WTC11 (cell line): ENCODE data around the gene PRELID1. TPM values are rescaled to one million over a fixed set of nuclear protein-coding genes. Genes with fewer than 3 reads are reported as not detected.

Experiments
- ATAC-seq: fragments of 200-7000 bp; cut with Tn5 transposase; 2 replicates; pipeline ENCODE4 v1.10.0; 2021; ENCODE audit warnings: mild to moderate bottlenecking, moderate library complexity
- CTCF ChIA-PET: fragments of 300-600 bp; sonication (Branson Sonifier 250); formaldehyde crosslinking; loops from one replicate; lab custom pipeline; 2021; ENCODE audit warnings: antibody characterized with exemption; lab: Charles Lee
- POLR2A ChIA-PET: fragments of 350-600 bp; sonication (Branson Sonifier 250); formaldehyde crosslinking; loops from one replicate; lab custom pipeline; 2021; ENCODE audit warnings: antibody characterized with exemption; lab: Charles Lee
- DNase-seq: peaks from one replicate; pipeline ENCODE4 v3.0.0; 2021; ENCODE audit warnings: low spot score
- H3K27ac Mint-ChIP-seq: 2 replicates; pipeline ENCODE4 v1.8.0; 2021; ENCODE audit warnings: mixed read lengths
- H3K27me3 Mint-ChIP-seq: 2 replicates; pipeline ENCODE4 v1.8.0; 2021; ENCODE audit warnings: low read depth, mild to moderate bottlenecking, moderate library complexity, mixed read lengths
- H3K36me3 Mint-ChIP-seq: 2 replicates; pipeline ENCODE4 v1.8.0; 2021; ENCODE audit warnings: mixed read lengths
- H3K4me1 Mint-ChIP-seq: 2 replicates; pipeline ENCODE4 v1.8.0; 2022; ENCODE audit warnings: mixed read lengths
- H3K4me3 Mint-ChIP-seq: 2 replicates; pipeline ENCODE4 v1.8.0; 2021; ENCODE audit warnings: mild to moderate bottlenecking, moderate library complexity, mixed read lengths
- H3K9me3 Mint-ChIP-seq: 2 replicates; pipeline ENCODE4 v1.8.0; 2021; ENCODE audit warnings: mixed read lengths
- E2F4 ChIP-seq: sonication (generic); formaldehyde crosslinking; IDR thresholded peaks from 2 replicates; pipeline ENCODE4 v1.8.1; 2022; ENCODE audit warnings: low read depth, mild to moderate bottlenecking, moderate library complexity, missing genetic modification reagents, borderline replicate concordance
- ESRRA ChIP-seq: sonication (generic); formaldehyde crosslinking; IDR thresholded peaks from 2 replicates; pipeline ENCODE4 v1.8.1; 2022; ENCODE audit warnings: mild to moderate bottlenecking, missing genetic modification reagents, borderline replicate concordance
- IRF1 ChIP-seq: sonication (generic); formaldehyde crosslinking; IDR thresholded peaks from 2 replicates; pipeline ENCODE4 v1.8.0; 2023; ENCODE audit warnings: missing genetic modification reagents
- MXD4 ChIP-seq: fragments of 250-450 bp; sonication (Bioruptor Pico); IDR thresholded peaks from 2 replicates; pipeline ENCODE4 v1.8.0; 2021; ENCODE audit warnings: mild to moderate bottlenecking, moderate library complexity, borderline replicate concordance
- NFE2L1 ChIP-seq: sonication (generic); formaldehyde crosslinking; IDR thresholded peaks from 2 replicates; pipeline ENCODE4 v1.8.1; 2023; ENCODE audit warnings: missing genetic modification reagents
- NFYB ChIP-seq: sonication (generic); formaldehyde crosslinking; conservative IDR thresholded peaks from 2 replicates; pipeline ENCODE4 v1.8.0; 2022; ENCODE audit warnings: low read depth, missing genetic modification reagents
- NR2C2 ChIP-seq: sonication (generic); formaldehyde crosslinking; IDR thresholded peaks from 2 replicates; pipeline ENCODE4 v1.8.0; 2022; ENCODE audit warnings: mild to moderate bottlenecking, missing genetic modification reagents
- PRDM15 ChIP-seq: sonication (generic); formaldehyde crosslinking; IDR thresholded peaks from 2 replicates; pipeline ENCODE4 v1.8.0; 2022; ENCODE audit warnings: missing genetic modification reagents
- RORB ChIP-seq: fragments of 250-450 bp; sonication (Bioruptor Pico); IDR thresholded peaks from 2 replicates; pipeline ENCODE4 v1.9.0; 2021; ENCODE audit warnings: mild to moderate bottlenecking
- TEAD1 ChIP-seq: sonication (generic); formaldehyde crosslinking; IDR thresholded peaks from 2 replicates; pipeline ENCODE4 v1.8.0; 2022; ENCODE audit warnings: mild to moderate bottlenecking, missing genetic modification reagents
- USF1 ChIP-seq: sonication (generic); formaldehyde crosslinking; IDR thresholded peaks from 2 replicates; pipeline ENCODE4 v1.8.0; 2022; ENCODE audit warnings: mild to moderate bottlenecking, missing genetic modification reagents
- ZBTB21 ChIP-seq: sonication (generic); formaldehyde crosslinking; IDR thresholded peaks from 2 replicates; pipeline ENCODE4 v1.8.1; 2023; ENCODE audit warnings: mild to moderate bottlenecking, missing genetic modification reagents, borderline replicate concordance
- ZBTB43 ChIP-seq: sonication (generic); formaldehyde crosslinking; IDR thresholded peaks from 2 replicates; pipeline ENCODE4 v1.8.1; 2023; ENCODE audit warnings: mild to moderate bottlenecking, missing genetic modification reagents
- ZNF121 ChIP-seq: sonication (generic); formaldehyde crosslinking; IDR thresholded peaks from 2 replicates; pipeline ENCODE4 v1.8.0; 2023; ENCODE audit warnings: missing genetic modification reagents
- ZNF281 ChIP-seq: sonication (generic); formaldehyde crosslinking; IDR thresholded peaks from 2 replicates; pipeline ENCODE4 v1.8.0; 2023; ENCODE audit warnings: mild to moderate bottlenecking, missing genetic modification reagents
- ZNF423 ChIP-seq: fragments of 250-450 bp; sonication (Bioruptor Pico); IDR thresholded peaks from 2 replicates; pipeline ENCODE4 v2.1.2; 2022; ENCODE audit warnings: mild to moderate bottlenecking, moderate library complexity
- ZNF425 ChIP-seq: fragments of 250-450 bp; sonication (Bioruptor Pico); conservative IDR thresholded peaks from 2 replicates; pipeline ENCODE4 v1.9.0; 2021; ENCODE audit warnings: mild to moderate bottlenecking
- ZNF671 ChIP-seq: fragments of 250-450 bp; sonication (Bioruptor Pico); IDR thresholded peaks from 2 replicates; pipeline ENCODE4 v1.8.0; 2021; ENCODE audit warnings: mild to moderate bottlenecking
- total RNA-seq: library from RNA; stranded (reverse); gene quantifications from 3 replicates; pipeline ENCODE4 v1.2.3, GENCODE V29; 2021

Gene PRELID1
- total RNA-seq, 1 experiment from 2014 or later, result 273 TPM

GRCh38 chr5:177270653-177271052, 32.9 kb upstream of the PRELID1 start (continued):
- no peak for TF ChIP-seq PRDM15 (CRISPR knock-in tag)
- no peak for TF ChIP-seq ZNF281
- no peak for TF ChIP-seq NFYB (CRISPR knock-in tag)
- no peak for TF ChIP-seq IRF1 (CRISPR knock-in tag)
- TF ChIP-seq NFE2L1 (CRISPR knock-in tag), result no peak
- no peak for TF ChIP-seq USF1
- no peak for TF ChIP-seq ZBTB43 (CRISPR knock-in tag)
- TF ChIP-seq ZNF423 (CRISPR knock-in tag), result no peak
- TF ChIP-seq ZNF671, result no peak
- TF ChIP-seq RORB (CRISPR knock-in tag), result no peak

- ChIA-PET CTCF (interaction anchor here (0.9 kb wide), 1 partner anchor 157 kb away, joined by 3 read pairs; no protein-coding TSS in a partner anchor), POLR2A (no interaction called here)
- no peak for ATAC-seq
- DNase-seq, result no peak
- Mint-ChIP-seq H3K4me3 (no peak overlapping the region), H3K27ac (peak overlapping the region; percentile 26; the same call in 1 of the 2 replicates), H3K27me3 (no peaks in the 10 kb centered on the region), H3K36me3 (peaks cover 81% of the 10 kb centered on the region), H3K9me3 (no peaks in the 10 kb centered on the region), H3K4me1 (peaks cover 11% of the 10 kb centered on the region)
- TF ChIP-seq MXD4 (CRISPR knock-in tag) (no peak), E2F4 (no peak), ZNF425 (CRISPR knock-in tag) (no peak), TEAD1 (no peak), USF1 (no peak), NFYB (CRISPR knock-in tag) (no peak), ESRRA (CRISPR knock-in tag) (no peak), RORB (CRISPR knock-in tag) (no peak), ZNF121 (no peak), ZBTB21 (CRISPR knock-in tag) (no peak), NR2C2 (no peak)
These were observed 32.5 kb upstream of the PRELID1 start for GRCh38 chr5:177271113-177271512.
